Keratinocyte (primary cell): ENCODE data around the gene GOLGA6B.
"Not testable (repeated sequence)": the region's sequence is repeated elsewhere in the genome, so short reads cannot be mapped to it uniquely, and the experiment has no call there.

Experiments used
- EZH2 ChIP-seq: IDR thresholded peaks from one replicate; pipeline ENCODE4 v1.6.1; 2012; ENCODE audit warnings: inconsistent platforms, mild to moderate bottlenecking, low read length, moderate library complexity
- TF ChIP-seq, protein P1 (sequence below), 3 experiments: IDR thresholded peaks in 1 of 3; conservative IDR thresholded peaks in 1 of 3; optimal IDR thresholded peaks in 1 of 3; 2 replicates in 2 of 3; 3 replicates in 1 of 3; pipeline versions ENCODE3 to v1.5.1; 2011; ENCODE audit warnings: low read length in 3 of 3, mild to moderate bottlenecking in 3 of 3, moderate library complexity in 2 of 3, control low read depth in 1 of 3, inconsistent platforms in 1 of 3; ENCODE audit not compliant: insufficient read depth in 2 of 3; ENCODE audit errors: extremely low read depth in 1 of 3

DNA sequence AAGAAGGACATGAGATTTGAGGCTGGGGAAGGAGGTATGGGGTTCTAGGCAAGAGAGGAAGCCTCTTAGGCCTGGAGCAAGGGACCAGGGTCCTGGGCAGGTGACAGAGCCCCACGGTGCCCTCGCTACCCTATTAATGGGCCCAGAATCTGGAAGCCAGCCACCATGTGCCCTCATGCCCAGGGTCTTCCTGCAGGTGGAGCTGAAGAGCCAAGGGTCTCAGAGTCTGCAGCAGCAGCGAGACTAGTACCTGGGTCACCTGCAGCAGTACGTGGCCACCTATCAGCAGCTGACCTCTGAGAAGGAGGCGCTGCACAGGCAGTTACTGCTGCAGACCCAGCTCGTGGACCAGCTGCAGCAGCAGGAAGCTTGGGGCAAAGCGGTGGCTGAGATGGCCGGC lies 9.4 kb downstream of the GOLGA6B start:
- TF ChIP-seq, protein P1, sequence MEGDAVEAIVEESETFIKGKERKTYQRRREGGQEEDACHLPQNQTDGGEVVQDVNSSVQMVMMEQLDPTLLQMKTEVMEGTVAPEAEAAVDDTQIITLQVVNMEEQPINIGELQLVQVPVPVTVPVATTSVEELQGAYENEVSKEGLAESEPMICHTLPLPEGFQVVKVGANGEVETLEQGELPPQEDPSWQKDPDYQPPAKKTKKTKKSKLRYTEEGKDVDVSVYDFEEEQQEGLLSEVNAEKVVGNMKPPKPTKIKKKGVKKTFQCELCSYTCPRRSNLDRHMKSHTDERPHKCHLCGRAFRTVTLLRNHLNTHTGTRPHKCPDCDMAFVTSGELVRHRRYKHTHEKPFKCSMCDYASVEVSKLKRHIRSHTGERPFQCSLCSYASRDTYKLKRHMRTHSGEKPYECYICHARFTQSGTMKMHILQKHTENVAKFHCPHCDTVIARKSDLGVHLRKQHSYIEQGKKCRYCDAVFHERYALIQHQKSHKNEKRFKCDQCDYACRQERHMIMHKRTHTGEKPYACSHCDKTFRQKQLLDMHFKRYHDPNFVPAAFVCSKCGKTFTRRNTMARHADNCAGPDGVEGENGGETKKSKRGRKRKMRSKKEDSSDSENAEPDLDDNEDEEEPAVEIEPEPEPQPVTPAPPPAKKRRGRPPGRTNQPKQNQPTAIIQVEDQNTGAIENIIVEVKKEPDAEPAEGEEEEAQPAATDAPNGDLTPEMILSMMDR (optimal IDR thresholded peaks at IDR 0.05 in 1 of 3, IDR thresholded peaks at IDR 0.05 in 1 of 3, conservative IDR thresholded peaks at IDR 0.05 in 1 of 3; ENCODE audit: extremely low read depth in 1 of 3, insufficient read depth in 2 of 3, low read length in 3 of 3): not testable (repeated sequence)
- TF ChIP-seq EZH2: not testable (repeated sequence)
